HepG2 (cell line): ENCODE results near the gene TCAIM. TPM values are rescaled to one million over a fixed set of nuclear protein-coding genes. Genes with fewer than 3 reads are reported as not detected.

Experiments
- DBP ChIP-seq: sonication (generic); formaldehyde crosslinking; IDR thresholded peaks from 2 replicates; pipeline ENCODE4 v1.4.0; 2020; ENCODE audit warnings: missing genetic modification reagents; ENCODE audit errors: not compliant biosample characterization
- E2F5 ChIP-seq: sonication (generic); formaldehyde crosslinking; conservative IDR thresholded peaks from 2 replicates; pipeline ENCODE4 v1.4.0; 2020; ENCODE audit warnings: missing genetic modification reagents
- ELF1 ChIP-seq: sonication (generic); formaldehyde crosslinking; IDR thresholded peaks from 2 replicates; pipeline ENCODE4 v1.4.0; 2020; ENCODE audit warnings: missing genetic modification reagents
- HIC2 ChIP-seq: sonication (generic); formaldehyde crosslinking; IDR thresholded peaks from 2 replicates; pipeline ENCODE4 v1.9.0; 2022; ENCODE audit warnings: low read depth, missing genetic modification reagents
- IRF2 ChIP-seq: IDR thresholded peaks from 2 replicates; pipeline ENCODE4 v1.6.1; 2018; ENCODE audit warnings: missing genetic modification reagents, missing compliant biosample characterization
- KLF9 ChIP-seq: IDR thresholded peaks from 2 replicates; pipeline ENCODE4 v1.6.1; 2016; ENCODE audit warnings: low read depth
- MATR3 ChIP-seq: sonication (generic); formaldehyde crosslinking; IDR thresholded peaks from 2 replicates; pipeline ENCODE4 v1.4.0; 2020; ENCODE audit warnings: missing genetic modification reagents
- PHF8 ChIP-seq: sonication (generic); formaldehyde crosslinking; IDR thresholded peaks from 2 replicates; pipeline ENCODE4 v1.5.0; 2020; ENCODE audit warnings: missing genetic modification reagents
- POLR2G ChIP-seq: fragments of 200-400 bp; formaldehyde crosslinking; IDR thresholded peaks from 2 replicates; pipeline ENCODE4 v1.6.1; 2018; ENCODE audit warnings: mild to moderate bottlenecking, low read depth, low read length, moderate library complexity
- RAD21 ChIP-seq: fragments of 450-650 bp; formaldehyde crosslinking; IDR thresholded peaks from 2 replicates; pipeline ENCODE4 v1.5.0; 2020; ENCODE audit warnings: mild to moderate bottlenecking
- RERE ChIP-seq: IDR thresholded peaks from 2 replicates; pipeline ENCODE4 v1.6.1; 2016; ENCODE audit warnings: low read depth, missing genetic modification reagents, missing compliant biosample characterization
- TCF7 ChIP-seq: sonication (generic); IDR thresholded peaks from 2 replicates; pipeline ENCODE4 v1.6.1; 2016; ENCODE audit warnings: antibody characterized with exemption, low read depth
- YY1 ChIP-seq: IDR thresholded peaks from 2 replicates; pipeline ENCODE4 v1.6.1; 2011; ENCODE audit warnings: low read length, low read depth, moderate library complexity, mild to moderate bottlenecking; ENCODE audit not compliant: insufficient read depth, insufficient replicate concordance
- ZBTB7A ChIP-seq: sonication (generic); formaldehyde crosslinking; IDR thresholded peaks from 2 replicates; pipeline ENCODE4 v1.8.0; 2022; ENCODE audit warnings: mild to moderate bottlenecking, missing genetic modification reagents
- ZC3H4 ChIP-seq: sonication (generic); formaldehyde crosslinking; IDR thresholded peaks from 2 replicates; pipeline ENCODE4 v1.4.0; 2020; ENCODE audit warnings: missing genetic modification reagents, borderline replicate concordance
- ZFY ChIP-seq: sonication (generic); formaldehyde crosslinking; IDR thresholded peaks from 2 replicates; pipeline ENCODE4 v1.4.0; 2020; ENCODE audit warnings: missing genetic modification reagents
- ZFYVE20 ChIP-seq: sonication (generic); formaldehyde crosslinking; IDR thresholded peaks from 2 replicates; pipeline ENCODE4 v1.8.0; 2023; ENCODE audit warnings: low read depth, mild to moderate bottlenecking, moderate library complexity, missing genetic modification reagents, borderline replicate concordance
- ZIK1 ChIP-seq: sonication (generic); formaldehyde crosslinking; IDR thresholded peaks from 2 replicates; pipeline ENCODE4 v1.5.0; 2020; ENCODE audit warnings: mild to moderate bottlenecking, low read depth, missing genetic modification reagents, borderline replicate concordance
- ZNF619 ChIP-seq: sonication (generic); formaldehyde crosslinking; IDR thresholded peaks from 2 replicates; pipeline ENCODE4 v1.4.0; 2020; ENCODE audit warnings: mild to moderate bottlenecking, missing genetic modification reagents
- polyA plus RNA-seq, 8 experiments: library from polyadenylated mRNA; depleted of rRNA in 3 of 8; stranded (reverse) in 7 of 8; unstranded in 1 of 8; fragments of >200 nt; fragmentation: Illumina TruSeq in 4 of 8; extraction: Trizol in 4 of 8; gene quantifications; 2 replicates each; pipeline versions ENCODE4 v1.2.1 to v1.2.3, GENCODE V29; 2011 to 2016; ENCODE audit warnings: low read depth in 4 of 8, missing spikeins in 1 of 8, mixed read lengths in 1 of 8; ENCODE audit not compliant: insufficient read depth in 1 of 8
- total RNA-seq, 5 experiments: library from RNA; depleted of rRNA; stranded (reverse); fragments of >200 nt; fragmentation: Illumina TruSeq; extraction: Trizol; gene quantifications; 2 replicates each; pipeline ENCODE4 v1.2.3, GENCODE V29; 2016; ENCODE audit warnings: low read depth in 1 of 5

Gene TCAIM
- total and polyA plus RNA-seq, 2 of the 13 experiments (the other 11 are each of a cell fraction or from before 2014, with no cell fraction given): 16.9 to 22.6 TPM

GRCh38 chr3:44359146-44359751, 20.7 kb downstream of the TCAIM start (continued):
- TF ChIP-seq HIC2 (CRISPR knock-in tag) (no peak), RAD21 (0 out of 2 replicates have a peak, but pooled peaks have one; percentile 3), ZFY (CRISPR knock-in tag) (no peak), MATR3 (CRISPR knock-in tag) (no peak), ZIK1 (no peak), ELF1 (CRISPR knock-in tag) (0 out of 2 replicates have a peak, but pooled peaks have one; percentile 25), KLF9 (no peak), YY1 (no peak), POLR2G (no peak), ZNF619 (CRISPR knock-in tag) (no peak), ZC3H4 (CRISPR knock-in tag) (no peak), PHF8 (no peak), E2F5 (no peak), RERE (CRISPR knock-in tag) (peak; percentile 84), ZFYVE20 (CRISPR knock-in tag) (no peak), DBP (CRISPR knock-in tag) (no peak), ZBTB7A (0 out of 2 replicates have a peak, but pooled peaks have one; percentile 44), IRF2 (CRISPR knock-in tag) (peak; percentile 86), TCF7 (peak; percentile 77)
